Upper lobe of right lung (tissue), 1 donor: Measurements from ENCODE around the gene PKP4. TPM values are rescaled to one million over a fixed set of nuclear protein-coding genes. Genes with fewer than 3 reads are reported as not detected.
A peak's percentile ranks its signal among the peaks of the same experiment; 100 is the strongest.

Experiments used
- ATAC-seq: fragments of 200-7000 bp; cut with Tn5 transposase; one replicate; pipeline ENCODE4 v1.9.1; 2020; ENCODE audit warnings: mild to moderate bottlenecking, moderate library complexity
- DNase-seq: peaks from one replicate; pipeline ENCODE4 v3.0.0-alpha.2; 2020
- H3K27ac ChIP-seq: fragments of 200-600 bp; one replicate; pipeline ENCODE4 v1.8.0; 2022
- H3K27me3 ChIP-seq: fragments of 200-600 bp; one replicate; pipeline ENCODE4 v1.8.0; 2022; ENCODE audit warnings: mild to moderate bottlenecking
- H3K36me3 ChIP-seq: fragments of 200-600 bp; one replicate; pipeline ENCODE4 v1.8.0; 2022
- H3K4me1 ChIP-seq: fragments of 200-600 bp; one replicate; pipeline ENCODE4 v1.8.0; 2022
- H3K4me3 ChIP-seq: fragments of 200-600 bp; one replicate; pipeline ENCODE4 v1.8.0; 2022; ENCODE audit warnings: mild to moderate bottlenecking
- H3K9me3 ChIP-seq: fragments of 200-600 bp; one replicate; pipeline ENCODE4 v1.8.0; 2022
- CTCF ChIP-seq: fragments of 200-600 bp; IDR thresholded peaks from one replicate; pipeline ENCODE4 v1.8.0; 2022; ENCODE audit warnings: antibody characterized with exemption
- intact Hi-C: fragments of 100-400 bp; cut with DNase I; formaldehyde crosslinking; loops from one replicate; pipeline ENCODE4 v1.11.0; 2022
- total RNA-seq: library from RNA; stranded (reverse); fragmentation: NEBNext Ultra II Directional; extraction: Animal tissue kit (Norgen Biotek cat#: 25700); gene quantifications from one replicate; pipeline ENCODE4 v1.2.1, GENCODE V29; 2021
- donor health status: DM: no; HTN: yes; CAD: no; lungs with severe emphysema.

The PKP4 gene
- total RNA-seq, 1 donor from 2014 or later, result 74.7 TPM

- H3K36me3 ChIP-seq, result no peaks in the 10 kb centered on the region
- H3K4me1 ChIP-seq, result peaks cover 3% of the 10 kb centered on the region
- H3K27me3 ChIP-seq, result no peaks in the 10 kb centered on the region
- DNase-seq (no peak), ATAC-seq (no peak)
- no peaks in the 10 kb centered on the region for H3K9me3 ChIP-seq
- no peak overlapping the region for H3K27ac ChIP-seq
- no peak overlapping the region for H3K4me3 ChIP-seq
- no peak for TF ChIP-seq CTCF
- intact Hi-C loops, result no loop called here
Observed at GRCh38 chr2:158603986-158604385, 147.2 kb downstream of the PKP4 start.

- intact Hi-C loops, result no loop called here
- no peak for DNase-seq
- ATAC-seq, result no peak
- no peaks in the 10 kb centered on the region for H3K4me1 ChIP-seq
- no peak overlapping the region for H3K4me3 ChIP-seq
- no peak for TF ChIP-seq CTCF
- H3K9me3 ChIP-seq, result no peaks in the 10 kb centered on the region
- no peaks in the 10 kb centered on the region for H3K27me3 ChIP-seq
- no peak overlapping the region for H3K27ac ChIP-seq
- H3K36me3 ChIP-seq, result no peaks in the 10 kb centered on the region
Observed at GRCh38 chr2:158610059-158610458, 153.3 kb downstream of the PKP4 start.

- Histone ChIP-seq H3K4me3 (no peak overlapping the region), H3K4me1 (no peaks in the 10 kb centered on the region), H3K27ac (no peak overlapping the region), H3K27me3 (no peaks in the 10 kb centered on the region), H3K9me3 (no peaks in the 10 kb centered on the region), H3K36me3 (peaks cover 10% of the 10 kb centered on the region)
- DNase-seq, result no peak
- intact Hi-C loops, result no loop called here
- ATAC-seq, result no peak
- no peak for TF ChIP-seq CTCF
Observed at GRCh38 chr2:158616480-158617000, 159.8 kb downstream of the PKP4 start.

- Histone ChIP-seq H3K4me1 (no peaks in the 10 kb centered on the region), H3K27ac (no peak overlapping the region), H3K4me3 (no peak overlapping the region), H3K27me3 (no peaks in the 10 kb centered on the region), H3K9me3 (no peaks in the 10 kb centered on the region), H3K36me3 (peaks cover 30% of the 10 kb centered on the region)
- no peak for TF ChIP-seq CTCF
- intact Hi-C loops, result no loop called here
- ATAC-seq, result no peak
- DNase-seq, result no peak
Observed at GRCh38 chr2:158618891-158619490, 162.2 kb downstream of the PKP4 start.

- Histone ChIP-seq H3K9me3 (no peaks in the 10 kb centered on the region), H3K27me3 (no peaks in the 10 kb centered on the region), H3K4me1 (no peaks in the 10 kb centered on the region), H3K36me3 (peaks cover 35% of the 10 kb centered on the region), H3K27ac (no peak overlapping the region), H3K4me3 (no peak overlapping the region)
- ATAC-seq (peak; percentile 36), DNase-seq (no peak)
- no peak for TF ChIP-seq CTCF
- intact Hi-C loops, result no loop called here
Observed at GRCh38 chr2:158619496-158619895, 162.7 kb downstream of the PKP4 start.

GRCh38 chr2:158620656-158621055 is 163.9 kb downstream of the PKP4 start:
- no peak for DNase-seq
- H3K4me1 ChIP-seq, result no peaks in the 10 kb centered on the region
- H3K36me3 ChIP-seq, result peaks cover 45% of the 10 kb centered on the region
- no peak for TF ChIP-seq CTCF
- H3K27ac ChIP-seq, result no peak overlapping the region
- no peak for ATAC-seq
- H3K4me3 ChIP-seq, result no peak overlapping the region
- no peaks in the 10 kb centered on the region for H3K9me3 ChIP-seq
- intact Hi-C loops, result no loop called here
- no peaks in the 10 kb centered on the region for H3K27me3 ChIP-seq
